ENCODE results near the gene FAM169A.

Gene FAM169A

DNA sequence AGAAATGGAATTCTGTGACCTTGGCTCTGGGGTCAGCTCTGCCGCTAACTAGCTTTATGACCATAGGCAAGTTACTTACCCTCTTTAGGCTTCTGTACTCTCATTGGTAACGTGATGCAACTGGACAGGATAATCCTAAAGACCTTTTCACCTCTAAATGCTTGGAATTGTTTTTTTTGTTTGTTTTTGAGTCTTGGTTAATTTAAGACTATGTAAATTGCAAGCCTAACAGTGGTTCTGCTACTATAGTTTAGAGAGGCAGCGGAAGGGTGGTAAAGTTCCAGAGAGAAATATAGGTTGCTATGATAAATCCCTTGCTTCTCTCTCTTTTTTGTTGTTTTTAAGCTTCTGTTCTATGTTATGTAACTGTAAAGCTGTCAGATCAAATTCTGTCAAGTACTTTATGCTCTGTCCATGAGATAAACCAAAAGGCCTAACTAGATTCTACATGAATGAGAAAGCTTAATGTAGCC lies 17.6 kb downstream of the FAM169A start:
- no peak for DNase-seq (ENCODE audit: extremely low read depth, low read depth)
- TF ChIP-seq, protein P1, sequence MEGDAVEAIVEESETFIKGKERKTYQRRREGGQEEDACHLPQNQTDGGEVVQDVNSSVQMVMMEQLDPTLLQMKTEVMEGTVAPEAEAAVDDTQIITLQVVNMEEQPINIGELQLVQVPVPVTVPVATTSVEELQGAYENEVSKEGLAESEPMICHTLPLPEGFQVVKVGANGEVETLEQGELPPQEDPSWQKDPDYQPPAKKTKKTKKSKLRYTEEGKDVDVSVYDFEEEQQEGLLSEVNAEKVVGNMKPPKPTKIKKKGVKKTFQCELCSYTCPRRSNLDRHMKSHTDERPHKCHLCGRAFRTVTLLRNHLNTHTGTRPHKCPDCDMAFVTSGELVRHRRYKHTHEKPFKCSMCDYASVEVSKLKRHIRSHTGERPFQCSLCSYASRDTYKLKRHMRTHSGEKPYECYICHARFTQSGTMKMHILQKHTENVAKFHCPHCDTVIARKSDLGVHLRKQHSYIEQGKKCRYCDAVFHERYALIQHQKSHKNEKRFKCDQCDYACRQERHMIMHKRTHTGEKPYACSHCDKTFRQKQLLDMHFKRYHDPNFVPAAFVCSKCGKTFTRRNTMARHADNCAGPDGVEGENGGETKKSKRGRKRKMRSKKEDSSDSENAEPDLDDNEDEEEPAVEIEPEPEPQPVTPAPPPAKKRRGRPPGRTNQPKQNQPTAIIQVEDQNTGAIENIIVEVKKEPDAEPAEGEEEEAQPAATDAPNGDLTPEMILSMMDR (IDR thresholded peaks at IDR 0.05; ENCODE audit: low read depth, low read length): no peak

DNA sequence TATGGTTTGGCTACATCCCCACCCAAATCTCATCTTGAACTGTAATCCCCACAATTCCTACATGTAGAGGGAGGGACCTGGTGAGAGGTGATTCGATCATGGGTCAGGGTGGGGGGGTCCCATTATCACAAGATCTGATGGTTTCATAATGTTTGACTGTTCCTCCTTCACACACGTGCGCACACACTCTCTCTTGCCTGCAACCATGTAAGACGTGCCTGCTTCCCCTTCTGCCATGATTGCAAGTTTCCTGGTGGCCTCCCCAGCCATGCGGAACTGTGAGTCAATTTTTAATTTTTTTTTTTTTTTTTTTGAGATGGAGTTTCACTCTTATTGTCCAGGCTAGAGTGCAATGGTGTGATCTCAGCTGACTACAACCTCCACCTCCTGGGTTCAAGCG lies 27.0 kb downstream of the FAM169A start:
- no peak for DNase-seq (ENCODE audit: extremely low read depth, low read depth)
- TF ChIP-seq, protein P1 (IDR thresholded peaks at IDR 0.05; ENCODE audit: low read depth, low read length): no peak

DNA sequence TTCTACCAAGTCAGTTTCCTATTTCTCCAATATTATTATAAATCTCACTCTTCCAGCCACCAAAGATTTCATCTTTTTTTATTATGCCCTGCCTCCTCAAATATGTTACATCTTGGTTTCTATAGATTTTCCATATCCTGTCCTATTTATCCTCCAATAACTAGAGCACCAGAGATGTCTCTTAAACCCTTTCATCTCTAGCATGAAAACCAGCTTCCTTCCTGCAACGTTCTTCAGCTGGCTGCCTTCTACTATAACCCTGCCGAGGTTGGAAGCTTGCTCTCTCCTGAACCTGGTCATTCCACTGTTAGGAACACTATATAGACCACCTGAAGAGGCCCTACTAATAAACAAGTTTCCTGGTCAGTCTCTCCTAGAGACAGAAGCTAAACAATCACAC lies 27.9 kb downstream of the FAM169A start:
- DNase-seq (ENCODE audit: extremely low read depth, low read depth): no peak
- TF ChIP-seq, protein P1 (IDR thresholded peaks at IDR 0.05; ENCODE audit: low read depth, low read length): no peak

DNA sequence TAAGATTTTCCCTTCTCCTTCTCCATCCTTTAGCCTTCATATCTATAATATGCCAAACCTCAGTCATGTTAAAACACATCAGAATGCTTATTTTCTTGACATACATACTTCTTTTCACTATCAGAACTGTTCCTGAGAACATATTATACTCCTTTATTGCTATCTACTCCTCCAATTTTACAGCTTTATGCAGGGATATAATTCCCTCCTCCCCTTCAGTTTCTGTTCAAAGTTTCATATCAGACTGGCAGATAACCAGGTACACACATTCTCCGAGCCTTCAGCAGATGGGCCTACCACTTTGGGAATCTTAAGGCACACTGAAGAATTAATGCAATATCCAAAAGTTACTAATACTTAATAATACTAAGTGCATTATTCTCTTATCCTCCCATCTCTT lies 29.1 kb downstream of the FAM169A start:
- DNase-seq (ENCODE audit: extremely low read depth, low read depth): no peak
- TF ChIP-seq, protein P1 (IDR thresholded peaks at IDR 0.05; ENCODE audit: low read depth, low read length): no peak

DNA sequence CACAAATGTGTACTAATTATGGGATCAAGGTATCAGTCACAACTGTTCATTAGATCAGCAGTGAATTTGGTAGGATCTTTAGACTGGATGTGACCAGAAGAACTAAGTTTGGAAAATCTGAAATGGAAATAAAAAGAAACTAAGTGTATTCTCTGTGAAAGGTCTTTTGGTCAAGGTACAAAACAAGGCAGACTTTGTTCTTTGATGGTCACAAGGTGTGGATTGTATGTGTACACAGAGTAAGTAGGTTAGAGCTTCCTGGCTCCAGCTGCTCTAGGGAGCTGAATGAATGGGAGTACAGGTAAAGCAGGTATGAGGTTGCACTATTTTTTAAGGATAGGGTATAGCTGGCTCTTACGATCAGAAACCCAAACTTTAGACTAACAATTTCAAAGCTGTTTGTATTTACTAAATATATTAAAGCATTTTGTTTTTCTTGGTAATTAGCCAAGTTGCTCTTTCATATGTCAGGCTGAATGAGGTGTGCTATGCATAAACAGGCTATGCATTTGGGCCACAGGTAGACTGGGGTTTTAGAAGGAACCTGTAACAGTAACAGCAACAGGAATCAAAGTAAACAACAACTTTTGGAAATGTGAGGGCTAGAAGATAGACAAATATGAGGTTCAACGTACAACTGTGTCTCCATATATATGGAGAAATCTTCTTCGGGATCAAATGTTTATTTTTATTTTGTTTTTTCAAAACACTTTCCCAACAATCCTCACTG lies 32.5 kb downstream of the FAM169A start:
- TF ChIP-seq, protein P1 (IDR thresholded peaks at IDR 0.05; ENCODE audit: low read depth, low read length): no peak
- DNase-seq (ENCODE audit: extremely low read depth, low read depth): no peak

DNA sequence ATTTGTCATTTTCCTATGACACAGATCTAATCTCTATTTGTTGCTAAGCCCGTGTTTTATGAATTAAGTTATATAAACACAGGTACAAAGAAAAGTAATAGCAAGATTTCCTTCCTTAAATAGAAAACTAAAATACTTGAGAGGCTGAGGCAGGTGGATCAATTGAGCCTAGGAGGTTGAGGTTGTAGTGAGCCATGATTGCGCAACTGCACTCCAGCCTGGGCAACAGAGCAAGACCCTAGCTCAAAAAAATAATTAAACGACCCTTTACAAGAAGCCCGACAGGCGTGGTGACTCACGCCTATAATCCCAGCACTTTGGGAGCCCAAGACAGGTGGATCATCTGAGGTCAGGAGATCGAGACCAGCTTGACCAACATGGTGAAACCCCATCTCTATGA lies 36.8 kb downstream of the FAM169A start:
- DNase-seq (ENCODE audit: extremely low read depth, low read depth): no peak
- TF ChIP-seq, protein P1 (IDR thresholded peaks at IDR 0.05; ENCODE audit: low read depth, low read length): no peak

DNA sequence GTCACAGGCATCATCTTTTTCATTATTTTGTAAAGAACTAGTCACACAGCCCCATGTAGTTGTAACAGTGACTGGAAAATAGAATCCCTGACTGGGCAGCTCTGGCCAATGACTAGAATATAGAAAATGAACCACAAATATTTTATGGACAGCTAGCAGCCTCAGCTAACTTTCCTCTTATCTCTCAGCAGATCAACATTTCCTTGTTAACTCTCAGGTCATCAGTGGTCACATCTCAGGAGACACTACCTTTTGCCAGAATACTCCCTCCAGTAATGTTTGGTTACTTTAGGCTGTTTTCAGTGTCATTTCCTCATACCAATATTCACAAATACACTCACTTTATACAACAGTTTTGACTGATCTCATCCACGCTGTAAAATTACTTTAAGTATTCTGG lies 43.9 kb downstream of the FAM169A start:
- TF ChIP-seq, protein P1 (IDR thresholded peaks at IDR 0.05; ENCODE audit: low read depth, low read length): no peak
- no peak for DNase-seq (ENCODE audit: extremely low read depth, low read depth)
